ENCODE data around the gene CAMK1D. TPM values are rescaled to one million over a fixed set of nuclear protein-coding genes. Genes with fewer than 3 reads are reported as not detected.
A peak's percentile ranks its signal among the peaks of the same experiment; 100 is the strongest.

Gene CAMK1D
- total RNA-seq, 3 donors from 2014 or later (not counting 1 experiment from before 2014, with no cell fraction given): 44.2 to 56.4 (median 49.7) TPM

- ATAC-seq: no peak
- no peak overlapping the region for H3K27ac ChIP-seq (ENCODE audit: low read length)
- Mint-ChIP-seq H3K4me1 (no peaks in the 10 kb centered on the region), H3K9me3 (no peaks in the 10 kb centered on the region), H3K36me3 (no peaks in the 10 kb centered on the region), H3K27ac (no peak overlapping the region), H3K27me3 (ENCODE audit: low read depth in 2 of 2) (no peaks in the 10 kb centered on the region), H3K4me3 (no peak overlapping the region)
- no peak overlapping the region for H3K4me3 ChIP-seq (ENCODE audit: low read length)
- no peaks in the 10 kb centered on the region for H3K4me1 ChIP-seq (ENCODE audit: control insufficient read depth, insufficient read depth, low read length)
- H3K27me3 ChIP-seq (ENCODE audit: control insufficient read depth, insufficient read depth, low read length): no peaks in the 10 kb centered on the region
- WGBS (ENCODE audit: insufficient coverage): 98% methylated on average over 6 of the region's 7 CpGs
- H3K36me3 ChIP-seq (ENCODE audit: control insufficient read depth, insufficient read depth, low read length): no peaks in the 10 kb centered on the region
- TF ChIP-seq, protein P1, sequence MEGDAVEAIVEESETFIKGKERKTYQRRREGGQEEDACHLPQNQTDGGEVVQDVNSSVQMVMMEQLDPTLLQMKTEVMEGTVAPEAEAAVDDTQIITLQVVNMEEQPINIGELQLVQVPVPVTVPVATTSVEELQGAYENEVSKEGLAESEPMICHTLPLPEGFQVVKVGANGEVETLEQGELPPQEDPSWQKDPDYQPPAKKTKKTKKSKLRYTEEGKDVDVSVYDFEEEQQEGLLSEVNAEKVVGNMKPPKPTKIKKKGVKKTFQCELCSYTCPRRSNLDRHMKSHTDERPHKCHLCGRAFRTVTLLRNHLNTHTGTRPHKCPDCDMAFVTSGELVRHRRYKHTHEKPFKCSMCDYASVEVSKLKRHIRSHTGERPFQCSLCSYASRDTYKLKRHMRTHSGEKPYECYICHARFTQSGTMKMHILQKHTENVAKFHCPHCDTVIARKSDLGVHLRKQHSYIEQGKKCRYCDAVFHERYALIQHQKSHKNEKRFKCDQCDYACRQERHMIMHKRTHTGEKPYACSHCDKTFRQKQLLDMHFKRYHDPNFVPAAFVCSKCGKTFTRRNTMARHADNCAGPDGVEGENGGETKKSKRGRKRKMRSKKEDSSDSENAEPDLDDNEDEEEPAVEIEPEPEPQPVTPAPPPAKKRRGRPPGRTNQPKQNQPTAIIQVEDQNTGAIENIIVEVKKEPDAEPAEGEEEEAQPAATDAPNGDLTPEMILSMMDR (IDR thresholded peaks at IDR 0.05): no peak
- no peak for DNase-seq
- H3K9me3 ChIP-seq (ENCODE audit: control insufficient read depth, insufficient read depth, low read length): no peaks in the 10 kb centered on the region
- intact Hi-C loops (cut with micrococcal nuclease): no loop called here
Observed at GRCh38 chr10:12670004-12670403, 320.7 kb downstream of the CAMK1D start.

DNA sequence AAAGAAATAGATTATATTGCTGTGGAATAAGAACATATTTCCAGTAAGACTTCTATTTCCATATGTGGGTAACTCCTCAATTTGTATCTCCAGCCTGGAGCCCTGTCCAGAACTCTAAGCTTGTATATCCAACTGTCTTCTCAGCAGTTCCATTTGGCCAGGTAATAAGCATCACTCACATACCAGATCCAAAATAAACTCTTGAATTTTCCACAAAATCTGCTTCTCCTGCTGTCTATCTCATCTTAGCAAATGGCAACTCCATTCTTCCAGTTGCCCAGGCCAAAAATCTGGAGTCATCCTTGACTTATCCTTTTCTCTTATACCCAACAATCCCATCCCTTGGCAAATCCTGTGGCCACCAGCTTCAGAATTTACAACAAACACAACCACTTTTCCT, 325.8 kb downstream of the CAMK1D start:
- DNase-seq: no peak
- no peak overlapping the region for H3K27ac Mint-ChIP-seq
- H3K4me1 ChIP-seq (ENCODE audit: control insufficient read depth, insufficient read depth, low read length): no peaks in the 10 kb centered on the region
- H3K9me3 ChIP-seq (ENCODE audit: control insufficient read depth, insufficient read depth, low read length): no peaks in the 10 kb centered on the region
- no peaks in the 10 kb centered on the region for H3K9me3 Mint-ChIP-seq
- H3K36me3 Mint-ChIP-seq: no peaks in the 10 kb centered on the region
- no peak overlapping the region for H3K4me3 ChIP-seq (ENCODE audit: low read length)
- no peak overlapping the region for H3K4me3 Mint-ChIP-seq
- TF ChIP-seq, protein P1 (IDR thresholded peaks at IDR 0.05): no peak
- no peaks in the 10 kb centered on the region for H3K36me3 ChIP-seq (ENCODE audit: control insufficient read depth, insufficient read depth, low read length)
- no peaks in the 10 kb centered on the region for H3K27me3 Mint-ChIP-seq (ENCODE audit: low read depth in 2 of 2)
- no peak overlapping the region for H3K27ac ChIP-seq (ENCODE audit: low read length)
- peaks cover 0 to 6% of the 10 kb centered on the region in 2 donors for H3K4me1 Mint-ChIP-seq
- intact Hi-C loops (cut with micrococcal nuclease): no loop called here
- no peaks in the 10 kb centered on the region for H3K27me3 ChIP-seq (ENCODE audit: control insufficient read depth, insufficient read depth, low read length)
- no peak for ATAC-seq

DNA sequence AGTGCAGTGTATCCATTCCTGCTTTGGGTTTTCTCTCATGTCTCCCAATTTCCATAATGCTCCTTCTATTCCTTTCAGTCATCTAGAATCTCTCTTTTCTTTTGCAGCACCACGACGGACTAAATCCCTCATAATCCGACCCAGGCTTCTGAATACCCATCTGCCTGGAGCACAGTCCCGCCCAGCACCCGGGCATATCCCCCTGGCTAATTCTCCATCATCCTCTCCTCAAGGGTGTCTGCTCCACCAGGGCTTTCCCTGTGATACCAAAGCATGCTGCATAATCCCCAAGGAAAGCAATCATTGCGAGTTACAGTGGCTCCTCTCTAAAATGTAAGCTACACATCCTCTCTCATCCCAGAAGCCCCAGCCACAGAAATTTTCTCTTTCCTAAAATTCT, 330.3 kb downstream of the CAMK1D start:
- Mint-ChIP-seq H3K27me3 (ENCODE audit: low read depth in 2 of 2) (no peaks in the 10 kb centered on the region), H3K9me3 (no peaks in the 10 kb centered on the region), H3K36me3 (no peaks in the 10 kb centered on the region), H3K4me1 (peaks cover 8 to 15% of the 10 kb centered on the region in 2 donors), H3K27ac (no peak overlapping the region), H3K4me3 (no peak overlapping the region)
- Histone ChIP-seq H3K9me3 (ENCODE audit: control insufficient read depth, insufficient read depth, low read length) (no peaks in the 10 kb centered on the region), H3K4me3 (ENCODE audit: low read length) (no peak overlapping the region), H3K36me3 (ENCODE audit: control insufficient read depth, insufficient read depth, low read length) (no peaks in the 10 kb centered on the region), H3K4me1 (ENCODE audit: control insufficient read depth, insufficient read depth, low read length) (no peaks in the 10 kb centered on the region), H3K27me3 (ENCODE audit: control insufficient read depth, insufficient read depth, low read length) (no peaks in the 10 kb centered on the region), H3K27ac (ENCODE audit: low read length) (no peak overlapping the region)
- DNase-seq: no peak
- intact Hi-C loops (cut with micrococcal nuclease): no loop called here
- over 99% methylated on average over 6 of the region's 6 CpGs for WGBS (ENCODE audit: insufficient coverage)
- TF ChIP-seq, protein P1 (IDR thresholded peaks at IDR 0.05): no peak
- no peak for ATAC-seq

DNA sequence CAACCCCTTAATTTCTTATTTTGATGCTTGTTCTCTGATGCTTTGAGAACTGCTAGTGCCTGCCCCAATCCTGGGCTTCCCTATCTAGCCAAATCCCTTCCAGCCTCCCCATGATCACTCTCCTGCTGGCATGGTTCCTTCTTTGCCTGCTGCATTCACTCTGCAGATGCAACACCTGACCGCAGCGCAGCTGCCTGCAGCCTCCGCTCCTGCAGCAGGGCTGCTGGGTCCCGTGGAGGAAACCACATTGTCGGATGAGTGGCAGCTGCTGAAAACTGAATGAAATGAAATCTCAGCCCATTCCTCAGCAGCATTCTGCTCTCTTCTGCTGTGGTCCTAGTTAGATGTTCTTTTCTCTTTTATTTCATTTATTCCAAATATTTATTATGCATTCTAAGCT, 331.9 kb downstream of the CAMK1D start:
- no peaks in the 10 kb centered on the region for H3K27me3 ChIP-seq (ENCODE audit: control insufficient read depth, insufficient read depth, low read length)
- intact Hi-C loops (cut with micrococcal nuclease): no loop called here
- 79% methylated on average over 5 of the region's 5 CpGs for WGBS (ENCODE audit: insufficient coverage)
- ATAC-seq (peak in 1 of 3 donors; percentile 10), DNase-seq (peak in 1 of 2 donors; percentile 19)
- H3K9me3 Mint-ChIP-seq: no peaks in the 10 kb centered on the region
- H3K4me1 ChIP-seq (ENCODE audit: control insufficient read depth, insufficient read depth, low read length): no peaks in the 10 kb centered on the region
- H3K4me1 Mint-ChIP-seq: peaks cover 8 to 15% of the 10 kb centered on the region in 2 donors
- H3K4me3 ChIP-seq (ENCODE audit: low read length): no peak overlapping the region
- TF ChIP-seq, protein P1 (IDR thresholded peaks at IDR 0.05): no peak
- H3K27ac ChIP-seq (ENCODE audit: low read length): no peak overlapping the region
- H3K36me3 Mint-ChIP-seq: no peaks in the 10 kb centered on the region
- H3K27me3 Mint-ChIP-seq (ENCODE audit: low read depth in 2 of 2): no peaks in the 10 kb centered on the region
- H3K9me3 ChIP-seq (ENCODE audit: control insufficient read depth, insufficient read depth, low read length): no peaks in the 10 kb centered on the region
- peak overlapping the region; percentile 10 to 30 for H3K27ac Mint-ChIP-seq
- H3K4me3 Mint-ChIP-seq: no peak overlapping the region
- no peaks in the 10 kb centered on the region for H3K36me3 ChIP-seq (ENCODE audit: control insufficient read depth, insufficient read depth, low read length)
